ENCODE data around the gene AKAP11.

Gene AKAP11

DNA sequence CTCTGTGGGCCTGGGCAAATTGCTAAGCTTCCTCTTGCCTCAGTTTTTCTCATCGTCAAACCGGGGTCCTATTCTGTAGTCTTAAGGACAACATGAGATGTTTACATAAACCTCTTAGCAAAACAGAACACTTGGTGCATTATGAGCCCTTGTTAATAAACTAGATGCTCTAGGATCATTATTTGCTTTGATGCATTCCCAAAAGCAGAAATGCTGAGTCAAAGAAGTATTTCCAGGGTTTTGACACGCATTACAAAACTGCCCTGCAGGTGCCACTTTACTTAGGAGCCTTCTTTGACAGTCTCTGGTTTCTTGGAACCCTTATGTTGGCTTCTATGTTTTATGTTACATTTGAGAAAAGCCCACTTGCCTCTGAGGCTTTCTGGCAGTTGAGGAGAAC lies 12.1 kb downstream of the AKAP11 start:
- no peak for ATAC-seq

DNA sequence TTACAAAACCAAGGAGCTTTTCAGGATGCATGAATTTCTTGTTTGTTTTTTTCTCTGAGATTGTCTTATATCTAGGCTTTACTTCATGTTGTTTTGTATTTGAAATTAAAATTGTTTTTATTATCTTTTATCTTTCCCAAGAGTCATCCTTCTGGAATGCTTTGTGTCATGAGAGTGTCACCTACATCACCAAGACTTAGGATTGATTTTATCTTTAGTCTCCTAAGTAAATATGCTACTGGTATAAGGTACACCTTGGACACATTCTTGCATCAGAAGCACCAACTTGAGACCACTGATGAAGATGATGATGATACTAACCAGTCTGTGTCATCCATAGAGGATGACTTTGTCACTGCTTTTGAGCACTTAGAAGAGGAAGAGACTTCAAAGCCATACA lies 26.4 kb downstream of the AKAP11 start:
- TF ChIP-seq PPARA (CRISPR knock-in tag; IDR thresholded peaks at IDR 0.05; ENCODE audit: borderline replicate concordance) = no peak
- no peak for ATAC-seq

More for the DNA sequence above, 12.1 kb downstream of the AKAP11 start:
- TF ChIP-seq ZFP30 (CRISPR knock-in tag; IDR thresholded peaks at IDR 0.05) = no peak
- TF ChIP-seq RARB (CRISPR knock-in tag; IDR thresholded peaks at IDR 0.05) = no peak
- no peak for TF ChIP-seq SNAI2 (CRISPR knock-in tag; IDR thresholded peaks at IDR 0.05)
- no peak for TF ChIP-seq ESRRG (CRISPR knock-in tag; IDR thresholded peaks at IDR 0.05)
- no peak for TF ChIP-seq ARNTL (CRISPR knock-in tag; IDR thresholded peaks at IDR 0.05; ENCODE audit: borderline replicate concordance, low read depth)
- TF ChIP-seq GLIS3 (CRISPR knock-in tag; IDR thresholded peaks at IDR 0.05) = no peak
- no peak for TF ChIP-seq PPARA (CRISPR knock-in tag; IDR thresholded peaks at IDR 0.05; ENCODE audit: borderline replicate concordance)

DNA sequence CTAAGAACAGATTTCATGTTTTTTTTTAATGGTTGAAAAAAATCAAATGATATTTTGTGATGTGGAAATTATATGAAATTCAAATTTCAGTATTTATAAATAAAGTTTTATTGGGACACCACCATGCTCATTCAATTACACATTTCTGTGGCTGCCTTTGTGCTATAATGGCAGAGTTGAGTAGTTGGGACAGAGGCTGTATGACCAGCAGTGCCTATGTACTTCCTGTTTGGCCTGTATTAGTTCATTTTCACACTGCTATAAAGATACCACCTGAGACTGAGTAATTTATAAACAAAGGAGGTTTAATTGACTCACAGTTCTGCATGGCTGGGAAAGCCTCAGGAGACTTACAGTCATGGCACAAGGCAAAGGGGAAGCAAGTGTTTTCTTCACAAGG lies 33.6 kb downstream of the AKAP11 start:
- no peak for ATAC-seq
- TF ChIP-seq ZNF565 (CRISPR knock-in tag; conservative IDR thresholded peaks at IDR 0.05; ENCODE audit: low read depth) (no peak), RARB (CRISPR knock-in tag; IDR thresholded peaks at IDR 0.05) (no peak), TOX (CRISPR knock-in tag; IDR thresholded peaks at IDR 0.05; ENCODE audit: borderline replicate concordance) (no peak), ZNF70 (CRISPR knock-in tag; IDR thresholded peaks at IDR 0.05) (no peak), ZNF8 (CRISPR knock-in tag; IDR thresholded peaks at IDR 0.05) (no peak), TCF4 (CRISPR knock-in tag; IDR thresholded peaks at IDR 0.05; ENCODE audit: borderline replicate concordance) (no peak)
- TF ChIP-seq, protein P1, sequence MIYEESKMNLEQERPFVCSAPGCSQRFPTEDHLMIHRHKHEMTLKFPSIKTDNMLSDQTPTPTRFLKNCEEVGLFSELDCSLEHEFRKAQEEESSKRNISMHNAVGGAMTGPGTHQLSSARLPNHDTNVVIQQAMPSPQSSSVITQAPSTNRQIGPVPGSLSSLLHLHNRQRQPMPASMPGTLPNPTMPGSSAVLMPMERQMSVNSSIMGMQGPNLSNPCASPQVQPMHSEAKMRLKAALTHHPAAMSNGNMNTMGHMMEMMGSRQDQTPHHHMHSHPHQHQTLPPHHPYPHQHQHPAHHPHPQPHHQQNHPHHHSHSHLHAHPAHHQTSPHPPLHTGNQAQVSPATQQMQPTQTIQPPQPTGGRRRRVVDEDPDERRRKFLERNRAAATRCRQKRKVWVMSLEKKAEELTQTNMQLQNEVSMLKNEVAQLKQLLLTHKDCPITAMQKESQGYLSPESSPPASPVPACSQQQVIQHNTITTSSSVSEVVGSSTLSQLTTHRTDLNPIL (CRISPR knock-in tag; IDR thresholded peaks at IDR 0.05; ENCODE audit: low read depth) = no peak
- TF ChIP-seq, protein P2, sequence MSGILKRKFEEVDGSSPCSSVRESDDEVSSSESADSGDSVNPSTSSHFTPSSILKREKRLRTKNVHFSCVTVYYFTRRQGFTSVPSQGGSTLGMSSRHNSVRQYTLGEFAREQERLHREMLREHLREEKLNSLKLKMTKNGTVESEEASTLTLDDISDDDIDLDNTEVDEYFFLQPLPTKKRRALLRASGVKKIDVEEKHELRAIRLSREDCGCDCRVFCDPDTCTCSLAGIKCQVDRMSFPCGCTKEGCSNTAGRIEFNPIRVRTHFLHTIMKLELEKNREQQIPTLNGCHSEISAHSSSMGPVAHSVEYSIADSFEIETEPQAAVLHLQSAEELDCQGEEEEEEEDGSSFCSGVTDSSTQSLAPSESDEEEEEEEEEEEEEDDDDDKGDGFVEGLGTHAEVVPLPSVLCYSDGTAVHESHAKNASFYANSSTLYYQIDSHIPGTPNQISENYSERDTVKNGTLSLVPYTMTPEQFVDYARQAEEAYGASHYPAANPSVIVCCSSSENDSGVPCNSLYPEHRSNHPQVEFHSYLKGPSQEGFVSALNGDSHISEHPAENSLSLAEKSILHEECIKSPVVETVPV (CRISPR knock-in tag; IDR thresholded peaks at IDR 0.05) = no peak

DNA sequence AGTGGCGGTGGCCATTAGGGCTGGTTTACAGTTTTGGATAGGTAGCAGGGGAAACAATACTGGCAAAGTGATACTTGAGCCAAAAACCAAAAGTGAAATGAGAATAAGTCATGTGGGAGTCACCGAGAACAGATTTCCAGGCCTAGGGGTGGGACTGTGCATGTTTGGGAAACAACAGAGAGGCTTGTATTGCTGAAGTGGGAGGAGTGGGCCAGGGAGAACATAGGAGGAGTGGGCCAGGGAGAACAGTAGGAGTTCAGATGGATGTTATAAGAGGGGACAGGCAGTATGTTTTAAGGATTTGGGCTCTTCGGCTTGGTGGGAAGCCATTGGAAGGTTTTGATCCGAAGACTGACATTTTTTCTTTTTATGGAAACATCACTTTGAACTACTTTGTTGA lies 35.5 kb downstream of the AKAP11 start:
- no peak for ATAC-seq

More for the DNA sequence above, 35.5 kb downstream of the AKAP11 start:
- TF ChIP-seq ZNF8 (CRISPR knock-in tag; IDR thresholded peaks at IDR 0.05) (no peak), TOX (CRISPR knock-in tag; IDR thresholded peaks at IDR 0.05; ENCODE audit: borderline replicate concordance) (no peak), SNAI2 (CRISPR knock-in tag; IDR thresholded peaks at IDR 0.05) (no peak), ZNF70 (CRISPR knock-in tag; IDR thresholded peaks at IDR 0.05) (no peak), ISL1 (CRISPR knock-in tag; IDR thresholded peaks at IDR 0.05) (no peak), TCF4 (CRISPR knock-in tag; IDR thresholded peaks at IDR 0.05; ENCODE audit: borderline replicate concordance) (no peak), ZFP3 (CRISPR knock-in tag; IDR thresholded peaks at IDR 0.05) (no peak), GLIS3 (CRISPR knock-in tag; IDR thresholded peaks at IDR 0.05) (no peak), ZNF565 (CRISPR knock-in tag; conservative IDR thresholded peaks at IDR 0.05; ENCODE audit: low read depth) (no peak), BACH2 (CRISPR knock-in tag; IDR thresholded peaks at IDR 0.05; ENCODE audit: borderline replicate concordance) (no peak)
- TF ChIP-seq, protein P1 (CRISPR knock-in tag; IDR thresholded peaks at IDR 0.05; ENCODE audit: low read depth) = no peak
- TF ChIP-seq, protein P3, sequence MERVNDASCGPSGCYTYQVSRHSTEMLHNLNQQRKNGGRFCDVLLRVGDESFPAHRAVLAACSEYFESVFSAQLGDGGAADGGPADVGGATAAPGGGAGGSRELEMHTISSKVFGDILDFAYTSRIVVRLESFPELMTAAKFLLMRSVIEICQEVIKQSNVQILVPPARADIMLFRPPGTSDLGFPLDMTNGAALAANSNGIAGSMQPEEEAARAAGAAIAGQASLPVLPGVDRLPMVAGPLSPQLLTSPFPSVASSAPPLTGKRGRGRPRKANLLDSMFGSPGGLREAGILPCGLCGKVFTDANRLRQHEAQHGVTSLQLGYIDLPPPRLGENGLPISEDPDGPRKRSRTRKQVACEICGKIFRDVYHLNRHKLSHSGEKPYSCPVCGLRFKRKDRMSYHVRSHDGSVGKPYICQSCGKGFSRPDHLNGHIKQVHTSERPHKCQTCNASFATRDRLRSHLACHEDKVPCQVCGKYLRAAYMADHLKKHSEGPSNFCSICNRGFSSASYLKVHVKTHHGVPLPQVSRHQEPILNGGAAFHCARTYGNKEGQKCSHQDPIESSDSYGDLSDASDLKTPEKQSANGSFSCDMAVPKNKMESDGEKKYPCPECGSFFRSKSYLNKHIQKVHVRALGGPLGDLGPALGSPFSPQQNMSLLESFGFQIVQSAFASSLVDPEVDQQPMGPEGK (CRISPR knock-in tag; IDR thresholded peaks at IDR 0.05; ENCODE audit: borderline replicate concordance) = no peak
- TF ChIP-seq, protein P4, sequence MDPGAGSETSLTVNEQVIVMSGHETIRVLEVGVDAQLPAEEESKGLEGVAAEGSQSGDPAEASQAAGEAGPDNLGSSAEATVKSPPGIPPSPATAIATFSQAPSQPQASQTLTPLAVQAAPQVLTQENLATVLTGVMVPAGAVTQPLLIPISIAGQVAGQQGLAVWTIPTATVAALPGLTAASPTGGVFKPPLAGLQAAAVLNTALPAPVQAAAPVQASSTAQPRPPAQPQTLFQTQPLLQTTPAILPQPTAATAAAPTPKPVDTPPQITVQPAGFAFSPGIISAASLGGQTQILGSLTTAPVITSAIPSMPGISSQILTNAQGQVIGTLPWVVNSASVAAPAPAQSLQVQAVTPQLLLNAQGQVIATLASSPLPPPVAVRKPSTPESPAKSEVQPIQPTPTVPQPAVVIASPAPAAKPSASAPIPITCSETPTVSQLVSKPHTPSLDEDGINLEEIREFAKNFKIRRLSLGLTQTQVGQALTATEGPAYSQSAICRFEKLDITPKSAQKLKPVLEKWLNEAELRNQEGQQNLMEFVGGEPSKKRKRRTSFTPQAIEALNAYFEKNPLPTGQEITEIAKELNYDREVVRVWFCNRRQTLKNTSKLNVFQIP (CRISPR knock-in tag; IDR thresholded peaks at IDR 0.05; ENCODE audit: borderline replicate concordance, low read depth) = no peak
